Measurements from ENCODE around the gene PRPS2.

DNA sequence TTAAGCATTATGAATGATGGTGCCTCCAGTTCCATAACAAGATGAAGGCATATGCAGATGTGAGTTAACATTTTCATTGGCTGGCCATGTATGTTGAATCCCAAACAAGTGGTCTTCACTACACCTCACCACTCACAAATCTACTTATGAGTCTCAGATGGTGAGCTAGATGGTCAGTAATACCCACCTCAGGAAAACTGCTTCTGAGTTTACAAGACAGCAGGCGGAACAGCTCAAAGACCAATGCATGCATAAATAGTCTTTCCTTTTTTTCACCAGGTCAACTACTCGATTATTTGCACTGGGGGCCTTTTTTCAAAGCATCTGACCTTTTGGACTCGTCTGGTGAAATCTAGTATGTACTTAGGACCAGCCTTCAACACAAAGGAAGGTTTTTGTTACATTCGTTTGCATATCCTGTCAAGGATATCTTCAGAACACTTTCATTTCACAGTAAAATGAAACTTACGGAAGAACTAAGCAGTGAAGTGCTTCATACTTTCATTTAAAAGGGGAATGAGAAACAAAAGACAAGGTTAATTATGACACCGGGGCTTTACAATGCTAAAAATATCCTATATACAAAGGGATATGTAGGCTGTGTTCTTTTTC lies 52.6 kb downstream of the PRPS2 start:
- TF ChIP-seq CTCF (conservative IDR thresholded peaks at IDR 0.05 in 1 of 2, IDR thresholded peaks at IDR 0.05 in 1 of 2; ENCODE audit: extremely low read depth in 1 of 2, insufficient read depth in 1 of 2, low read depth in 1 of 2, low read length in 2 of 2) = no peak
- TF ChIP-seq EZH2 (IDR thresholded peaks at IDR 0.05; ENCODE audit: borderline replicate concordance, low read length) = no peak

All from mammary epithelial cell (primary cell).